HepG2 (cell line): Measurements from ENCODE around the gene ZC3H4. TPM values are rescaled to one million over a fixed set of nuclear protein-coding genes. Genes with fewer than 3 reads are reported as not detected.

Source experiments
- CREB1 ChIP-seq, 2 experiments: fragments of 450-650 bp in 1 of 2; IDR thresholded peaks; 2 replicates each; pipeline ENCODE4 v1.6.1; 2016 to 2017; ENCODE audit warnings: control low read depth in 1 of 2, mild to moderate bottlenecking in 1 of 2, missing compliant biosample characterization in 1 of 2, missing genetic modification characterization in 1 of 2
- FOXA3 ChIP-seq: IDR thresholded peaks from 2 replicates; pipeline ENCODE4 v1.6.1; 2016; ENCODE audit warnings: missing genetic modification reagents, missing compliant biosample characterization
- MXI1 ChIP-seq: IDR thresholded peaks from 3 replicates; pipeline ENCODE4 v1.6.1; 2012; ENCODE audit warnings: low read depth, low read length, inconsistent platforms, borderline replicate concordance
- REPIN1 ChIP-seq: sonication (generic); formaldehyde crosslinking; IDR thresholded peaks from 2 replicates; pipeline ENCODE4 v1.8.0; 2022; ENCODE audit warnings: missing genetic modification reagents, low read depth, mild to moderate bottlenecking, borderline replicate concordance
- SALL2 ChIP-seq: sonication (generic); formaldehyde crosslinking; IDR thresholded peaks from 2 replicates; pipeline ENCODE4 v1.8.1; 2023; ENCODE audit warnings: mild to moderate bottlenecking, missing genetic modification reagents, inconsistent platforms
- THYN1 ChIP-seq: sonication (generic); formaldehyde crosslinking; IDR thresholded peaks from 2 replicates; pipeline ENCODE4 v1.8.1; 2023; ENCODE audit warnings: low read depth, mild to moderate bottlenecking, moderate library complexity, missing genetic modification reagents, borderline replicate concordance
- ZNF30 ChIP-seq: sonication (generic); formaldehyde crosslinking; IDR thresholded peaks from 2 replicates; pipeline ENCODE4 v1.5.0; 2020; ENCODE audit warnings: mild to moderate bottlenecking, missing genetic modification reagents
- ZNF317 ChIP-seq: sonication (generic); formaldehyde crosslinking; IDR thresholded peaks from 2 replicates; pipeline ENCODE4 v1.5.0; 2020; ENCODE audit warnings: mild to moderate bottlenecking, missing genetic modification reagents
- ZNF337 ChIP-seq: sonication (generic); formaldehyde crosslinking; IDR thresholded peaks from 2 replicates; pipeline ENCODE4 v1.5.1; 2020; ENCODE audit warnings: missing genetic modification reagents, low read depth, mild to moderate bottlenecking, borderline replicate concordance
- ZNF383 ChIP-seq: sonication (generic); formaldehyde crosslinking; IDR thresholded peaks from 2 replicates; pipeline ENCODE4 v1.4.0; 2020; ENCODE audit warnings: missing genetic modification reagents, mild to moderate bottlenecking, borderline replicate concordance
- ZNF567 ChIP-seq: sonication (generic); formaldehyde crosslinking; IDR thresholded peaks from 2 replicates; pipeline ENCODE4 v1.8.1; 2023; ENCODE audit warnings: mild to moderate bottlenecking, missing genetic modification reagents, borderline replicate concordance
- ZNF879 ChIP-seq: sonication (generic); formaldehyde crosslinking; IDR thresholded peaks from 2 replicates; pipeline ENCODE4 v1.8.1; 2023; ENCODE audit warnings: missing genetic modification reagents
- polyA plus RNA-seq, 8 experiments: library from polyadenylated mRNA; depleted of rRNA in 3 of 8; stranded (reverse) in 7 of 8; unstranded in 1 of 8; fragments of >200 nt; fragmentation: Illumina TruSeq in 4 of 8; extraction: Trizol in 4 of 8; gene quantifications; 2 replicates each; pipeline versions ENCODE4 v1.2.1 to v1.2.3, GENCODE V29; 2011 to 2016; ENCODE audit warnings: low read depth in 4 of 8, missing spikeins in 1 of 8, mixed read lengths in 1 of 8; ENCODE audit not compliant: insufficient read depth in 1 of 8
- total RNA-seq, 5 experiments: library from RNA; depleted of rRNA; stranded (reverse); fragments of >200 nt; fragmentation: Illumina TruSeq; extraction: Trizol; gene quantifications; 2 replicates each; pipeline ENCODE4 v1.2.3, GENCODE V29; 2016; ENCODE audit warnings: low read depth in 1 of 5
- TF ChIP-seq, protein P1 (sequence below): sonication (generic); formaldehyde crosslinking; IDR thresholded peaks from 2 replicates; pipeline ENCODE4 v1.4.0; 2020; ENCODE audit warnings: mild to moderate bottlenecking, missing genetic modification reagents, borderline replicate concordance
- TF ChIP-seq, protein P2 (sequence below): fragments of 450-650 bp; IDR thresholded peaks from 2 replicates; pipeline ENCODE4 v1.6.1; 2017
- TF ChIP-seq, protein P3 (sequence below): sonication (generic); formaldehyde crosslinking; IDR thresholded peaks from 2 replicates; pipeline ENCODE4 v1.9.0; 2021; ENCODE audit warnings: missing genetic modification reagents, borderline replicate concordance
- TF ChIP-seq, protein P4 (sequence below): sonication (generic); formaldehyde crosslinking; IDR thresholded peaks from 2 replicates; pipeline ENCODE4 v1.5.0; 2020; ENCODE audit warnings: mild to moderate bottlenecking, missing genetic modification reagents, borderline replicate concordance

ZC3H4 gene
- total and polyA plus RNA-seq, 2 of the 13 experiments (the other 11 are each of a cell fraction or from before 2014, with no cell fraction given): 1.8 to 10.7 TPM

DNA sequence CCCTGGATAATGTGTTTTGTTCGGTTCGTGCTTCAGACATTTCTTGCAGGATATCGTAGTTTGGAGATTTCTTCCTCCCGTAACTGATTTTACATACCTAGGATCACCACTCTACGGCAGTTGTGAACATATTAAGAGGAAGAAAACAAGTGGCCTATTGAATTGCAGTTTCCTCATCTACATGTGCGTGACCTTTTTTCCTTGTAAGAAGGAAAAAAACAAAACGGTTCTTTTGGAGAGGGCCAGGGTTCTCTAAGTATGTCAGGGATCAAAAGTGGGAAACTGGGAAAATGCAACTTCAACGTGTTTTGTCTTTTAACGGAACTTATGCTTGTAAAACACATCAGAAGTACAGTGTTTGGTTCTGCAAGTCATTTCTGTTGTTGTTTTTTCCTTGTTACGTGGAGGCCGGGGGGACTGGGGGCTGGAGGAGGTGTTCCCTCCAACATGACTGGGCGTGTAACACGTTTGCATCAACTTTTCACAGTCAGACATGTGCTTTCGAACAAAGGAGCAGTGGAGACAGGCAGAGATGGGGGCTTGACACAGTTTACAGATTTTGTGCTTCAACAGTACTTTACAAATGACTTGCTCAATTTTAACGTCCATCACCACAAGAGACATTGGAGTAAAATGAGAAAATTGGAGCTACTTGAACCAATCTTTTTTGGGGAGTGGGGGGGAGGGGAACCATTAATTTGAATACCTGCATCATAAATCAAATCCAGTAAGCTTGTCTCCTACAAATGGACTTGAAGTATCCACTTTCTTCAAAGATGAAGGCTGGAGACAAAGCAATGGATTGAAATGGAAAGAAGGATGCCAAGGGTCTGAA is 3.8 kb downstream of the ZC3H4 start (continued):
- TF ChIP-seq, protein P1, sequence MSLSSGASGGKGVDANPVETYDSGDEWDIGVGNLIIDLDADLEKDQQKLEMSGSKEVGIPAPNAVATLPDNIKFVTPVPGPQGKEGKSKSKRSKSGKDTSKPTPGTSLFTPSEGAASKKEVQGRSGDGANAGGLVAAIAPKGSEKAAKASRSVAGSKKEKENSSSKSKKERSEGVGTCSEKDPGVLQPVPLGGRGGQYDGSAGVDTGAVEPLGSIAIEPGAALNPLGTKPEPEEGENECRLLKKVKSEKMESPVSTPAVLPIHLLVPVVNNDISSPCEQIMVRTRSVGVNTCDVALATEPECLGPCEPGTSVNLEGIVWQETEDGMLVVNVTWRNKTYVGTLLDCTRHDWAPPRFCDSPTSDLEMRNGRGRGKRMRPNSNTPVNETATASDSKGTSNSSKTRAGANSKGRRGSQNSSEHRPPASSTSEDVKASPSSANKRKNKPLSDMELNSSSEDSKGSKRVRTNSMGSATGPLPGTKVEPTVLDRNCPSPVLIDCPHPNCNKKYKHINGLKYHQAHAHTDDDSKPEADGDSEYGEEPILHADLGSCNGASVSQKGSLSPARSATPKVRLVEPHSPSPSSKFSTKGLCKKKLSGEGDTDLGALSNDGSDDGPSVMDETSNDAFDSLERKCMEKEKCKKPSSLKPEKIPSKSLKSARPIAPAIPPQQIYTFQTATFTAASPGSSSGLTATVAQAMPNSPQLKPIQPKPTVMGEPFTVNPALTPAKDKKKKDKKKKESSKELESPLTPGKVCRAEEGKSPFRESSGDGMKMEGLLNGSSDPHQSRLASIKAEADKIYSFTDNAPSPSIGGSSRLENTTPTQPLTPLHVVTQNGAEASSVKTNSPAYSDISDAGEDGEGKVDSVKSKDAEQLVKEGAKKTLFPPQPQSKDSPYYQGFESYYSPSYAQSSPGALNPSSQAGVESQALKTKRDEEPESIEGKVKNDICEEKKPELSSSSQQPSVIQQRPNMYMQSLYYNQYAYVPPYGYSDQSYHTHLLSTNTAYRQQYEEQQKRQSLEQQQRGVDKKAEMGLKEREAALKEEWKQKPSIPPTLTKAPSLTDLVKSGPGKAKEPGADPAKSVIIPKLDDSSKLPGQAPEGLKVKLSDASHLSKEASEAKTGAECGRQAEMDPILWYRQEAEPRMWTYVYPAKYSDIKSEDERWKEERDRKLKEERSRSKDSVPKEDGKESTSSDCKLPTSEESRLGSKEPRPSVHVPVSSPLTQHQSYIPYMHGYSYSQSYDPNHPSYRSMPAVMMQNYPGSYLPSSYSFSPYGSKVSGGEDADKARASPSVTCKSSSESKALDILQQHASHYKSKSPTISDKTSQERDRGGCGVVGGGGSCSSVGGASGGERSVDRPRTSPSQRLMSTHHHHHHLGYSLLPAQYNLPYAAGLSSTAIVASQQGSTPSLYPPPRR (CRISPR knock-in tag): no peak
- TF ChIP-seq ZNF879 (CRISPR knock-in tag) (no peak), CREB1 (IDR thresholded peaks at IDR 0.05) (no peak), CREB1 (CRISPR knock-in tag; IDR thresholded peaks at IDR 0.05) (no peak), ZNF317 (CRISPR knock-in tag) (no peak), ZNF567 (CRISPR knock-in tag) (no peak), FOXA3 (CRISPR knock-in tag) (no peak), ZNF383 (no peak), REPIN1 (CRISPR knock-in tag) (no peak), THYN1 (no peak), ZNF30 (CRISPR knock-in tag) (no peak), SALL2 (CRISPR knock-in tag) (no peak), ZNF337 (no peak), MXI1 (peak; percentile 30; the same call in 1 of the 3 replicates)
- TF ChIP-seq, protein P2, sequence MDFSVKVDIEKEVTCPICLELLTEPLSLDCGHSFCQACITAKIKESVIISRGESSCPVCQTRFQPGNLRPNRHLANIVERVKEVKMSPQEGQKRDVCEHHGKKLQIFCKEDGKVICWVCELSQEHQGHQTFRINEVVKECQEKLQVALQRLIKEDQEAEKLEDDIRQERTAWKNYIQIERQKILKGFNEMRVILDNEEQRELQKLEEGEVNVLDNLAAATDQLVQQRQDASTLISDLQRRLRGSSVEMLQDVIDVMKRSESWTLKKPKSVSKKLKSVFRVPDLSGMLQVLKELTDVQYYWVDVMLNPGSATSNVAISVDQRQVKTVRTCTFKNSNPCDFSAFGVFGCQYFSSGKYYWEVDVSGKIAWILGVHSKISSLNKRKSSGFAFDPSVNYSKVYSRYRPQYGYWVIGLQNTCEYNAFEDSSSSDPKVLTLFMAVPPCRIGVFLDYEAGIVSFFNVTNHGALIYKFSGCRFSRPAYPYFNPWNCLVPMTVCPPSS: no peak
- TF ChIP-seq, protein P3, sequence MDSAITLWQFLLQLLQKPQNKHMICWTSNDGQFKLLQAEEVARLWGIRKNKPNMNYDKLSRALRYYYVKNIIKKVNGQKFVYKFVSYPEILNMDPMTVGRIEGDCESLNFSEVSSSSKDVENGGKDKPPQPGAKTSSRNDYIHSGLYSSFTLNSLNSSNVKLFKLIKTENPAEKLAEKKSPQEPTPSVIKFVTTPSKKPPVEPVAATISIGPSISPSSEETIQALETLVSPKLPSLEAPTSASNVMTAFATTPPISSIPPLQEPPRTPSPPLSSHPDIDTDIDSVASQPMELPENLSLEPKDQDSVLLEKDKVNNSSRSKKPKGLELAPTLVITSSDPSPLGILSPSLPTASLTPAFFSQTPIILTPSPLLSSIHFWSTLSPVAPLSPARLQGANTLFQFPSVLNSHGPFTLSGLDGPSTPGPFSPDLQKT (CRISPR knock-in tag): no peak
- TF ChIP-seq, protein P4, sequence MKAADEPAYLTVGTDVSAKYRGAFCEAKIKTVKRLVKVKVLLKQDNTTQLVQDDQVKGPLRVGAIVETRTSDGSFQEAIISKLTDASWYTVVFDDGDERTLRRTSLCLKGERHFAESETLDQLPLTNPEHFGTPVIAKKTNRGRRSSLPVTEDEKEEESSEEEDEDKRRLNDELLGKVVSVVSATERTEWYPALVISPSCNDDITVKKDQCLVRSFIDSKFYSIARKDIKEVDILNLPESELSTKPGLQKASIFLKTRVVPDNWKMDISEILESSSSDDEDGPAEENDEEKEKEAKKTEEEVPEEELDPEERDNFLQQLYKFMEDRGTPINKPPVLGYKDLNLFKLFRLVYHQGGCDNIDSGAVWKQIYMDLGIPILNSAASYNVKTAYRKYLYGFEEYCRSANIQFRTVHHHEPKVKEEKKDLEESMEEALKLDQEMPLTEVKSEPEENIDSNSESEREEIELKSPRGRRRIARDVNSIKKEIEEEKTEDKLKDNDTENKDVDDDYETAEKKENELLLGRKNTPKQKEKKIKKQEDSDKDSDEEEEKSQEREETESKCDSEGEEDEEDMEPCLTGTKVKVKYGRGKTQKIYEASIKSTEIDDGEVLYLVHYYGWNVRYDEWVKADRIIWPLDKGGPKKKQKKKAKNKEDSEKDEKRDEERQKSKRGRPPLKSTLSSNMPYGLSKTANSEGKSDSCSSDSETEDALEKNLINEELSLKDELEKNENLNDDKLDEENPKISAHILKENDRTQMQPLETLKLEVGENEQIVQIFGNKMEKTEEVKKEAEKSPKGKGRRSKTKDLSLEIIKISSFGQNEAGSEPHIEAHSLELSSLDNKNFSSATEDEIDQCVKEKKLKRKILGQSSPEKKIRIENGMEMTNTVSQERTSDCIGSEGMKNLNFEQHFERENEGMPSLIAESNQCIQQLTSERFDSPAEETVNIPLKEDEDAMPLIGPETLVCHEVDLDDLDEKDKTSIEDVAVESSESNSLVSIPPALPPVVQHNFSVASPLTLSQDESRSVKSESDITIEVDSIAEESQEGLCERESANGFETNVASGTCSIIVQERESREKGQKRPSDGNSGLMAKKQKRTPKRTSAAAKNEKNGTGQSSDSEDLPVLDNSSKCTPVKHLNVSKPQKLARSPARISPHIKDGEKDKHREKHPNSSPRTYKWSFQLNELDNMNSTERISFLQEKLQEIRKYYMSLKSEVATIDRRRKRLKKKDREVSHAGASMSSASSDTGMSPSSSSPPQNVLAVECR: peak; percentile 6; the same call in 1 of the 2 replicates
